ENCODE measurements around the gene RPA1. TPM values are rescaled to one million over a fixed set of nuclear protein-coding genes. Genes with fewer than 3 reads are reported as not detected.

The RPA1 gene
- total and polyA plus RNA-seq, 2 of the 4 experiments (the other 2 are of a cell fraction), result 38.4 to 48.2 TPM

DNA sequence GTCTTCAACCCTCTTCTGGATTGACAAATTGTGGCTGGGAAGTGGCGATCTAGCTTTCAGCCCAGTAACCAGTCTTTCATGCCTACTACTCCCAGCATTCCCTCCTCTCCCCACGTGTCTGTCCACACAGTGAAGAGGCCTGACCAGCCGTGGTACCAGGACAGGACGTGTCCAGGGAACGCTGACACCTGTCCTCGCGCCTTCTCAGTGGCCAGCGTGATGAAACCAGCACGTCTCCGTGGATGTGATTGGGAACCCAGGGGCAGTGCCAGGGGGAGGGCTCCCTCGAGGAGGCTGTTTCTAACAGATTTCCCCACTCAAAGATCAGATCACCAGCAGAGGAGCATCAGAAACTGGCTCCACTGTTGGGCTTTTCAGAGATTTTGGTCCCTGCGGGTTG lies 69.1 kb downstream of the RPA1 start:
- in situ Hi-C loops (cut with MboI; ENCODE audit: low sequenced_read_pairs) (no loop called here), intact Hi-C loops (cut with micrococcal nuclease) (no loop called here), dilution Hi-C loops (cut with HindIII; ENCODE audit: low sequenced_read_pairs, unreplicated experiment) (no loop called here)
- H3K27me3 ChIP-seq (ENCODE audit: control insufficient read depth, insufficient read depth, low read length), result no peaks in the 10 kb centered on the region
- no peak overlapping the region for H4K8ac ChIP-seq (ENCODE audit: low read depth in 2 of 2, low read length in 2 of 2)
- peaks cover 31% of the 10 kb centered on the region for H3K36me3 ChIP-seq (ENCODE audit: control insufficient read depth, insufficient read depth, low read length)
- H2AK9ac ChIP-seq (replicated peaks; ENCODE audit: low read depth, low read length, poor library complexity), result no peak overlapping the region
- H2BK15ac ChIP-seq (ENCODE audit: low read depth, low read length), result no peak overlapping the region
- no peak overlapping the region for H3K4me3 ChIP-seq (ENCODE audit: insufficient read depth, low read depth, low read length)
- CTCF ChIA-PET, result no interaction called here
- no peak overlapping the region for H2BK120ac ChIP-seq (ENCODE audit: low read depth, low read length)
- no peak overlapping the region for H3K9ac ChIP-seq (ENCODE audit: low read depth, low read length)
- no peak overlapping the region for H3K18ac ChIP-seq (ENCODE audit: low read depth, low read length)
- no peak overlapping the region for H3K4me2 ChIP-seq (ENCODE audit: low read depth, low read length)
- WGBS, 2 experiments (ENCODE audit: extremely low coverage in 2 of 2, insufficient read length in 1 of 2), result 98% methylated on average over 7 of the region's 12 CpGs; no CpG with 5 or more reads in 1 of the 2 experiments
- H4K5ac ChIP-seq (ENCODE audit: low read depth, low read length), result no peak overlapping the region
- no peak overlapping the region for H4K91ac ChIP-seq (ENCODE audit: insufficient read depth, low read depth, low read length)
- ATAC-seq (ENCODE audit: low read depth) (no peak), DNase-seq (no peak)
- H2AFZ ChIP-seq (replicated peaks; ENCODE audit: low read length, poor library complexity), result no peak overlapping the region
- H3K9me1 ChIP-seq (ENCODE audit: insufficient read depth, low read length), result no peaks in the 10 kb centered on the region
- BruUV-seq (replicated peaks), result no TSS peak
- H2BK20ac ChIP-seq (ENCODE audit: low read depth, low read length), result no peak overlapping the region
- no peak overlapping the region for H2AK5ac ChIP-seq (ENCODE audit: low read depth, low read length)
- H3K23ac ChIP-seq (ENCODE audit: low read depth, low read length), result no peak overlapping the region
- no peaks in the 10 kb centered on the region for H3K9me3 ChIP-seq (ENCODE audit: control insufficient read depth, insufficient read depth, low read length)
- no peaks in the 10 kb centered on the region for H3K4me1 ChIP-seq (ENCODE audit: control insufficient read depth, insufficient read depth, low read length)
- H3K4ac ChIP-seq (ENCODE audit: low read depth, low read length), result no peak overlapping the region
- TF ChIP-seq, protein P1, sequence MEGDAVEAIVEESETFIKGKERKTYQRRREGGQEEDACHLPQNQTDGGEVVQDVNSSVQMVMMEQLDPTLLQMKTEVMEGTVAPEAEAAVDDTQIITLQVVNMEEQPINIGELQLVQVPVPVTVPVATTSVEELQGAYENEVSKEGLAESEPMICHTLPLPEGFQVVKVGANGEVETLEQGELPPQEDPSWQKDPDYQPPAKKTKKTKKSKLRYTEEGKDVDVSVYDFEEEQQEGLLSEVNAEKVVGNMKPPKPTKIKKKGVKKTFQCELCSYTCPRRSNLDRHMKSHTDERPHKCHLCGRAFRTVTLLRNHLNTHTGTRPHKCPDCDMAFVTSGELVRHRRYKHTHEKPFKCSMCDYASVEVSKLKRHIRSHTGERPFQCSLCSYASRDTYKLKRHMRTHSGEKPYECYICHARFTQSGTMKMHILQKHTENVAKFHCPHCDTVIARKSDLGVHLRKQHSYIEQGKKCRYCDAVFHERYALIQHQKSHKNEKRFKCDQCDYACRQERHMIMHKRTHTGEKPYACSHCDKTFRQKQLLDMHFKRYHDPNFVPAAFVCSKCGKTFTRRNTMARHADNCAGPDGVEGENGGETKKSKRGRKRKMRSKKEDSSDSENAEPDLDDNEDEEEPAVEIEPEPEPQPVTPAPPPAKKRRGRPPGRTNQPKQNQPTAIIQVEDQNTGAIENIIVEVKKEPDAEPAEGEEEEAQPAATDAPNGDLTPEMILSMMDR (conservative IDR thresholded peaks at IDR 0.05; ENCODE audit: low read depth, low read length), result no peak
- TF ChIP-seq SMC3 (IDR thresholded peaks at IDR 0.05; ENCODE audit: low read depth, low read length) (no peak), RCOR1 (IDR thresholded peaks at IDR 0.05; ENCODE audit: insufficient replicate concordance, low read length) (no peak), MXI1 (IDR thresholded peaks at IDR 0.05; ENCODE audit: borderline replicate concordance, low read depth, low read length) (no peak), RFX5 (IDR thresholded peaks at IDR 0.05; ENCODE audit: low read depth, low read length) (no peak), RAD21 (IDR thresholded peaks at IDR 0.05; ENCODE audit: low read length) (no peak), NFE2L2 (IDR thresholded peaks at IDR 0.05; ENCODE audit: low read depth, low read length) (no peak), ELK1 (IDR thresholded peaks at IDR 0.05; ENCODE audit: borderline replicate concordance, low read depth, low read length) (no peak), BHLHE40 (IDR thresholded peaks at IDR 0.05; ENCODE audit: low read depth, low read length) (no peak)
- no peak overlapping the region for H3K27ac ChIP-seq (ENCODE audit: insufficient read depth, low read length)
- H2BK5ac ChIP-seq (ENCODE audit: low read depth, low read length, poor library complexity, severe bottlenecking), result no peak overlapping the region
- H3K14ac ChIP-seq (replicated peaks; ENCODE audit: low read depth, low read length), result no peak overlapping the region
- POLR2A ChIA-PET (ENCODE audit: unreplicated experiment), result no interaction called here
- no peak overlapping the region for H3K56ac ChIP-seq (ENCODE audit: extremely low read depth, insufficient read depth, low read length)
- H4K20me1 ChIP-seq (ENCODE audit: insufficient read depth, low read length), result no peaks in the 10 kb centered on the region
- H3K79me1 ChIP-seq (ENCODE audit: low read depth in 1 of 2, low read length in 2 of 2), result no peaks in the 10 kb centered on the region

All from IMR-90 (cell line).